Naive thymus-derived CD4-positive, alpha-beta T cell (primary cell): ENCODE results near the gene HIC2. TPM values are rescaled to one million over a fixed set of nuclear protein-coding genes. Genes with fewer than 3 reads are reported as not detected.
"Not testable (repeated sequence)": the region's sequence is repeated elsewhere in the genome, so short reads cannot be mapped to it uniquely, and the experiment has no call there.

Experiments used
- ATAC-seq: fragments of 150-1000 bp; cut with Tn5 transposase; 2 replicates; pipeline ENCODE4 v1.10.0; 2021; ENCODE audit warnings: mild to moderate bottlenecking, moderate library complexity
- CTCF ChIA-PET: fragments of 350-600 bp; sonication (Branson Sonifier 250); formaldehyde crosslinking; loops from one replicate; lab custom pipeline; 2021; ENCODE audit warnings: antibody characterized with exemption; lab: Charles Lee
- POLR2A ChIA-PET: fragments of 350-600 bp; sonication (Branson Sonifier 250); formaldehyde crosslinking; loops from one replicate; lab custom pipeline; 2021; ENCODE audit warnings: antibody characterized with exemption, inconsistent platforms; lab: Charles Lee
- DNase-seq, 9 donors: peaks; one replicate each; pipeline versions ENCODE4 v3.0.0 to v3.0.0-alpha.2; 2020 to 2022; ENCODE audit warnings: mixed read lengths in 1 of 9
- H3K27ac ChIP-seq: one replicate; pipeline ENCODE4 v1.7.0; 2013; ENCODE audit warnings: mild to moderate bottlenecking, low read depth, low read length, moderate library complexity
- H3K27me3 ChIP-seq, 2 donors: one replicate each; pipeline ENCODE4 v1.7.0; 2013; ENCODE audit warnings: low read length in 2 of 2, mild to moderate bottlenecking in 2 of 2, moderate library complexity in 2 of 2; ENCODE audit not compliant: control insufficient read depth in 2 of 2, insufficient read depth in 2 of 2
- H3K36me3 ChIP-seq, 3 experiments: 1 replicate in 2 of 3; 2 replicates in 1 of 3; pipeline ENCODE4 v1.7.0; 2013; ENCODE audit warnings: low read length in 3 of 3, mild to moderate bottlenecking in 3 of 3, moderate library complexity in 1 of 3; ENCODE audit not compliant: insufficient read depth in 3 of 3, control insufficient read depth in 2 of 3
- H3K4me1 ChIP-seq, 2 donors: one replicate each; pipeline ENCODE4 v1.7.0; 2013; ENCODE audit warnings: low read length in 2 of 2, mild to moderate bottlenecking in 2 of 2, moderate library complexity in 1 of 2; ENCODE audit not compliant: control insufficient read depth in 2 of 2, insufficient read depth in 2 of 2
- H3K4me3 ChIP-seq: 2 replicates; pipeline ENCODE4 v1.7.0; 2013; ENCODE audit warnings: mild to moderate bottlenecking, low read length
- H3K9me3 ChIP-seq, 3 experiments: 1 replicate in 2 of 3; 2 replicates in 1 of 3; pipeline ENCODE4 v1.7.0; 2013; ENCODE audit warnings: low read length in 3 of 3; ENCODE audit not compliant: control insufficient read depth in 2 of 3
- H3K27ac Mint-ChIP-seq, 9 donors: one replicate each; pipeline ENCODE4 v1.8.0; 2020 to 2022; ENCODE audit warnings: mixed read lengths in 9 of 9, mild to moderate bottlenecking in 8 of 9, moderate library complexity in 5 of 9, inconsistent platforms in 2 of 9
- H3K27me3 Mint-ChIP-seq, 5 donors: one replicate each; pipeline ENCODE4 v1.8.0; 2021 to 2022; ENCODE audit warnings: mixed read lengths in 5 of 5, mild to moderate bottlenecking in 1 of 5
- H3K36me3 Mint-ChIP-seq, 5 donors: one replicate each; pipeline ENCODE4 v1.8.0; 2020 to 2022; ENCODE audit warnings: mixed read lengths in 5 of 5, mild to moderate bottlenecking in 3 of 5, inconsistent platforms in 1 of 5
- H3K4me1 Mint-ChIP-seq, 7 donors: one replicate each; pipeline ENCODE4 v1.8.0; 2020 to 2022; ENCODE audit warnings: mixed read lengths in 7 of 7, mild to moderate bottlenecking in 3 of 7, inconsistent platforms in 1 of 7
- H3K4me3 Mint-ChIP-seq, 10 donors: one replicate each; pipeline ENCODE4 v1.8.0; 2020 to 2022; ENCODE audit warnings: mild to moderate bottlenecking in 10 of 10, mixed read lengths in 10 of 10, moderate library complexity in 6 of 10, inconsistent platforms in 2 of 10
- H3K9me3 Mint-ChIP-seq, 11 donors: one replicate each; pipeline ENCODE4 v1.8.0; 2020 to 2022; ENCODE audit warnings: mixed read lengths in 11 of 11, mild to moderate bottlenecking in 4 of 11, inconsistent platforms in 1 of 11, moderate library complexity in 1 of 11
- intact Hi-C, 2 donors: fragments of 100-400 bp; cut with micrococcal nuclease; formaldehyde crosslinking; loops; one replicate each; pipeline ENCODE4 v1.15.1; 2023
- polyA plus RNA-seq, 2 donors: library from polyadenylated mRNA; unstranded; fragments of 300-500 nt; fragmentation: Illumina TruSeq; gene quantifications; one replicate each; pipeline ENCODE4 v1.2.3, GENCODE V29; 2021
- total RNA-seq, 6 experiments: library from RNA in 5 of 6; stranded (reverse) in 5 of 6; gene quantifications; 1 replicate in 5 of 6; 2 replicates in 1 of 6; pipeline ENCODE4 v1.2.3 and lab custom pipeline; 2021 to 2026

The HIC2 gene
- total RNA-seq (10 to 100 TPM in 4 of 5 experiments, 1 to 10 TPM in 1; 4.5 to 13.8 (median 11.4) TPM), polyA plus RNA-seq (1 to 10 TPM in 1 of 2 donors, under 1 TPM in 1; 0.44 to 1.2 TPM), total RNA-seq (lab: John Stamatoyannopoulos, UW) (52.0 reads per million, percentile 72 among the genes with 10 or more reads in this experiment)

GRCh38 chr22:21417227-21417746, at the start of gene HIC2:
Gene HIC2, plus strand, starts transcription at chr22:21417371. Its CDS starts 25,461 bp downstream, at chr22:21442832.
- H3K27me3 ChIP-seq, H3K9me3 ChIP-seq, H3K4me1 Mint-ChIP-seq, POLR2A ChIA-PET, CTCF ChIA-PET, H3K36me3 Mint-ChIP-seq, H3K36me3 ChIP-seq, H3K27me3 Mint-ChIP-seq, H3K9me3 Mint-ChIP-seq, intact Hi-C loops, H3K4me1 ChIP-seq, H3K4me3 ChIP-seq: not testable (repeated sequence)
- peak within 1 kb of the TSS; percentile 41 for H3K27ac ChIP-seq
- Mint-ChIP-seq H3K4me3 (peak within 1 kb of the TSS in 6 of 10 donors; percentile 34 to 73 (median 51)), H3K27ac (peak within 1 kb of the TSS in 1 of 9 donors; percentile 43)
- DNase-seq: peak in 7 of 9 donors; percentile 16 to 57 (median 42)
- peak; percentile 90 for ATAC-seq

GRCh38 chr22:21368603-21369310, 48.4 kb upstream of the HIC2 start:
- H3K4me1 Mint-ChIP-seq, H3K27ac ChIP-seq, POLR2A ChIA-PET, H3K9me3 Mint-ChIP-seq, H3K4me3 ChIP-seq, H3K27ac Mint-ChIP-seq, DNase-seq, ATAC-seq, intact Hi-C loops, H3K9me3 ChIP-seq, H3K36me3 ChIP-seq, H3K4me3 Mint-ChIP-seq, H3K27me3 Mint-ChIP-seq, H3K36me3 Mint-ChIP-seq, CTCF ChIA-PET, H3K4me1 ChIP-seq, H3K27me3 ChIP-seq: not testable (repeated sequence)

DNA sequence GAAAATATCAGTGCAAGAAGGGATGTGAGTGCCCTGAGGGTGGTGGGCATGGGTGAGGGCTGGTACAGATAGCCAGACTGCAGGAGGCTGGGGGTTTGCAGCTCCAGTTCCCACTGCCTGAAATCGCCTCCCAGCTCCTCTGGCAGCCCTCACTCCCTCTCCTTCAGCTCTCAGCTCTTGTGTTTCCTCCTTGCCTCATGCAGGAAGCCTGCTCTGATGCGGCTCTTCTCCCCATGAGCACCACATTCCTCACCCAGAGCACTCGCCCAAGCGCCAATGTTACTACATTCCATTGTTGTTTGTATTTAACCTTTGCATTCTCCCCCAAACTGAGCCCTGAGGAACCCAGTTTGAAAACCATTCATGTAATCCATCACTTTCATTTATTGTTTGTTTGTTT, 41.3 kb upstream of the HIC2 start:
- H3K27me3 Mint-ChIP-seq, H3K9me3 Mint-ChIP-seq: not testable (repeated sequence)

DNA sequence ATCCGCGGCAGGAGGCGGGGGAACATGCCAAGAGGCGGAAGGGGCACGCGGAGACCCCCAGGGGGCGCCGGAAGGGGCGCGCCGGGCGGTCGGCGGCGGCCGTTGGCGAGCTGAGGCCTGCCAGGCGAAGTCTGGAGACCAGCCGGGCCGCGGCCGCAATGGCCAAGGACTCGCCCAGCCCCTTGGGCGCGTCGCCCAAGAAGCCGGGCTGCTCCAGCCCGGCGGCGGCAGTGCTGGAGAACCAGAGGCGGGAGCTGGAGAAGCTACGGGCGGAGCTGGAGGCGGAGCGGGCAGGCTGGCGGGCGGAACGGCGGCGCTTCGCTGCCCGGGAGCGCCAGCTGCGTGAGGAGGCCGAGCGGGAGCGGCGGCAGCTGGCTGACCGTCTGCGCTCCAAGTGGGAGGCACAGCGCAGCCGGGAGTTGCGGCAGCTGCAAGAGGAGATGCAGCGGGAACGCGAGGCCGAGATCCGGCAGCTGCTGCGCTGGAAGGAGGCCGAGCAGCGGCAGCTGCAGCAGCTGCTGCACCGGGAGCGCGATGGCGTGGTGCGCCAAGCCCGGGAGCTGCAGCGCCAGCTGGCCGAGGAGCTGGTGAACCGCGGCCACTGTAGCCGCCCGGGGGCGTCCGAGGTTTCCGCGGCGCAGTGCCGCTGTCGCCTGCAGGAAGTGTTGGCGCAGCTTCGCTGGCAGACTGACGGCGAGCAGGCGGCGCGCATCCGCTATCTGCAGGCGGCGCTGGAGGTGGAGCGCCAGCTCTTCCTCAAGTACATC, 33.3 kb upstream of the HIC2 start, which contains the start of gene RIMBP3B:
Gene RIMBP3B (plus strand): TSS at position 51 of the 767 bp plus-strand sequence. CDS start 108 bp downstream, at position 159.
- H3K4me3 Mint-ChIP-seq, H3K9me3 ChIP-seq, H3K9me3 Mint-ChIP-seq, H3K27me3 ChIP-seq, H3K36me3 ChIP-seq, H3K27me3 Mint-ChIP-seq, POLR2A ChIA-PET, H3K27ac ChIP-seq, intact Hi-C loops, DNase-seq, H3K4me1 ChIP-seq, CTCF ChIA-PET, H3K4me1 Mint-ChIP-seq, H3K27ac Mint-ChIP-seq, H3K4me3 ChIP-seq, H3K36me3 Mint-ChIP-seq: not testable (repeated sequence)
- peak; percentile 86 for ATAC-seq

More for the DNA sequence above, 41.3 kb upstream of the HIC2 start:
- H3K27ac ChIP-seq, H3K36me3 ChIP-seq, POLR2A ChIA-PET, DNase-seq, H3K4me1 Mint-ChIP-seq, H3K9me3 ChIP-seq, H3K4me1 ChIP-seq, H3K4me3 Mint-ChIP-seq, H3K4me3 ChIP-seq, ATAC-seq, H3K27ac Mint-ChIP-seq, intact Hi-C loops, CTCF ChIA-PET, H3K36me3 Mint-ChIP-seq, H3K27me3 ChIP-seq: not testable (repeated sequence)

- H3K4me3 ChIP-seq, H3K27ac Mint-ChIP-seq, H3K9me3 Mint-ChIP-seq, H3K27me3 ChIP-seq, H3K9me3 ChIP-seq, H3K4me1 Mint-ChIP-seq, H3K27ac ChIP-seq, DNase-seq, H3K36me3 ChIP-seq, H3K27me3 Mint-ChIP-seq, POLR2A ChIA-PET, CTCF ChIA-PET, H3K36me3 Mint-ChIP-seq, H3K4me1 ChIP-seq, intact Hi-C loops, H3K4me3 Mint-ChIP-seq: not testable (repeated sequence)
- peak; percentile 73 for ATAC-seq
Observed at GRCh38 chr22:21384468-21385357, 32.5 kb upstream of the HIC2 start.

DNA sequence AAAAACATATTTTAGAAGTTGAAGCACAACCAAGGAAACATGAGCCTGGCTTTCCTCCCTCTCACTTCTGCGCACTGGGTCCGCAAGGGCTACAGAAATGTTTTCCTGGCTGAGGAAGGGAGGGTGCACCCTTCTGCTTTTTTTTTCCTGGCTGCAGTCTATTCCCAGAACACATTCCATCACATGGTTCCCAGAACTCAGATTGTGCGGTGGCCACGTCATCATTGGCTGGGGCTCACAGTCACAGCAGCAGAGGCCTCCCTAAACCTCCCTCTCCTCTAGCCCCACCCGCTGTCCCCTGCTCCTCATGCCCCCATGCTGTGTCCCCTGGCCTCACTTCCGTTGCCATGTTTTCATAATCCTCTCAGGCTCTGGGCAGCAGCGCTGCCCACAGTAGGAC, 27.7 kb upstream of the HIC2 start:
- H3K9me3 Mint-ChIP-seq, intact Hi-C loops: not testable (repeated sequence)

More for the DNA sequence above, 27.7 kb upstream of the HIC2 start:
- H3K36me3 ChIP-seq, H3K27ac ChIP-seq, H3K36me3 Mint-ChIP-seq, H3K4me1 ChIP-seq, H3K4me1 Mint-ChIP-seq, H3K27me3 ChIP-seq, ATAC-seq, CTCF ChIA-PET, DNase-seq, H3K4me3 ChIP-seq, H3K27ac Mint-ChIP-seq, H3K9me3 ChIP-seq, POLR2A ChIA-PET, H3K27me3 Mint-ChIP-seq, H3K4me3 Mint-ChIP-seq: not testable (repeated sequence)
